ENCODE measurements around the gene USP15.

The USP15 gene

DNA sequence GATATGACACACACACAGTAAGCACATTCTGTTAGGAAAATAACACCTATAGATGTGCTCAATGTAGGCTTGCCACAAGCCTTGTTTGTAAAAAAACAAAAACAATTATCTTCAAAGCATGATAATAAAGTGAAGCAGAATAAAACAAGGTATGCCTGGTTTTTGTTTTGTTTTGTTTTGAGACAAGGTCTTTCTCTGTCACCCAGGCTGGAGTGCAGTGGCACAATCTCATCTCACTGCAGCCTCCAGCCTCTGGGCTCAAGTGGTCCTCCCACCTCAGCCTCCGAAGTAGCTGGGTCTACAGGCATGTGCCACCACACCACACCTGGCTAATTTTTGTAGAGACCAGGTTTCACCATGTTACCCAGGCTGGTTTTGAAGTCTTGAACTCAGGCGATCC lies 154.0 kb downstream of the USP15 start:
- H3K4me3 ChIP-seq (ENCODE audit: low read depth in 1 of 5, low read length in 5 of 5) = no peak overlapping the region
- H3K4me1 ChIP-seq (ENCODE audit: control insufficient read depth in 5 of 5, insufficient read depth in 5 of 5, low read length in 5 of 5) = no peaks in the 10 kb centered on the region
- peaks cover 0 to 5% (median 0%) of the 10 kb centered on the region in 5 donors for H3K36me3 ChIP-seq (ENCODE audit: control insufficient read depth in 5 of 5, insufficient read depth in 5 of 5, low read length in 5 of 5)
- H3K27me3 ChIP-seq (ENCODE audit: control insufficient read depth in 5 of 5, insufficient read depth in 4 of 5, low read length in 5 of 5) = no peaks in the 10 kb centered on the region
- H3K9me3 ChIP-seq (ENCODE audit: control insufficient read depth in 5 of 5, low read length in 5 of 5) = no peaks in the 10 kb centered on the region
- H3K9ac ChIP-seq (ENCODE audit: low read length in 5 of 5) = no peak overlapping the region
- no peak overlapping the region for H3K27ac ChIP-seq (ENCODE audit: low read depth, low read length)

DNA sequence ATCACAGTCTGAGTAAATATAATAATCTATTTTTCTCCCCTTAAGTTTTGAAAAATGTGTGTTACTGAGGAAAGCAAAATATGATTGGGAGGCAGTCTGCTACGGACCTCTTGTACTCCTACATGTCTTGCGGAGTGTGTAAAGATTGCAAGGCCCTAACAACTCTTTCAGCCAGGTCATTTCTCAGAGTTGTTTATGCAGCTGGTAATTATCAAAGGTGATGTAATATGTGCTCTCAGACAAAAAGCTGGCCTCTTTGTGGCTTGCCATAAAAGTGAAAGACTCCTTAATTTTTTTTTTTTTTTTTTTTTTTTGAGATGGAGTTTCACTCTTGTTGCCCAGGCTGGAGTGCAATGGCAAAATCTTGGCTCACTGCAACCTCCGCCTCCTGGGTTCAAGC lies 165.9 kb downstream of the USP15 start:
- no peak overlapping the region for H3K27ac ChIP-seq (ENCODE audit: low read depth, low read length)
- H3K4me3 ChIP-seq (ENCODE audit: low read depth in 1 of 5, low read length in 5 of 5) = no peak overlapping the region
- H3K9ac ChIP-seq (ENCODE audit: low read length in 5 of 5) = no peak overlapping the region
- H3K36me3 ChIP-seq (ENCODE audit: control insufficient read depth in 5 of 5, insufficient read depth in 5 of 5, low read length in 5 of 5) = peaks cover 0 to 4% (median 0%) of the 10 kb centered on the region in 5 donors
- peaks cover 0 to 3% (median 0%) of the 10 kb centered on the region in 5 donors for H3K27me3 ChIP-seq (ENCODE audit: control insufficient read depth in 5 of 5, insufficient read depth in 4 of 5, low read length in 5 of 5)
- peaks cover 0 to 22% (median 10%) of the 10 kb centered on the region in 5 donors for H3K9me3 ChIP-seq (ENCODE audit: control insufficient read depth in 5 of 5, low read length in 5 of 5)
- no peaks in the 10 kb centered on the region for H3K4me1 ChIP-seq (ENCODE audit: control insufficient read depth in 5 of 5, insufficient read depth in 5 of 5, low read length in 5 of 5)

DNA sequence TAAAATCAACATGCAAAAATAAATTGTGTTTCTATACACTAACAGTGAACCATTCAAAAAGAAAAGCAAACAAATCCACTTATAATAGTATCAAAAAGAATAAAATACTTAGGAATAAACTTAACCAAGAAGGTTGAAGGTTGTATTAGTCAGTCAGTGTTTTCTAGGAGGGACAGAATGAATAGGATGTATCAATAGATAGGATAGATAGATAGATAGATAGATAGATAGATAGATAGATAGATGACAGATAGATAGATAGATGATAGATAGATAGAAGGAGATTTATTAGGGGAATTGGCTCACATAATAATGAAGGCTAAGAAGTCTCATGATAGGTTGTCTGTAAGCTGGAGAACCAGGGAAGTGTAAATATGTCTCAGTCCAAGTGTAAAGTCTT lies 169.3 kb downstream of the USP15 start:
- no peak overlapping the region for H3K27ac ChIP-seq (ENCODE audit: low read depth, low read length)
- H3K9me3 ChIP-seq (ENCODE audit: control insufficient read depth in 5 of 5, low read length in 5 of 5) = peaks cover 0 to 21% (median 10%) of the 10 kb centered on the region in 5 donors
- no peak overlapping the region for H3K4me3 ChIP-seq (ENCODE audit: low read depth in 1 of 5, low read length in 5 of 5)
- no peak overlapping the region for H3K9ac ChIP-seq (ENCODE audit: low read length in 5 of 5)
- peaks cover 0 to under 1% (median 0%) of the 10 kb centered on the region in 5 donors for H3K4me1 ChIP-seq (ENCODE audit: control insufficient read depth in 5 of 5, insufficient read depth in 5 of 5, low read length in 5 of 5)
- H3K27me3 ChIP-seq (ENCODE audit: control insufficient read depth in 5 of 5, insufficient read depth in 4 of 5, low read length in 5 of 5) = peaks cover 0 to 11% (median 3%) of the 10 kb centered on the region in 5 donors
- H3K36me3 ChIP-seq (ENCODE audit: control insufficient read depth in 5 of 5, insufficient read depth in 5 of 5, low read length in 5 of 5) = peaks cover 0 to 2% (median 0%) of the 10 kb centered on the region in 5 donors

DNA sequence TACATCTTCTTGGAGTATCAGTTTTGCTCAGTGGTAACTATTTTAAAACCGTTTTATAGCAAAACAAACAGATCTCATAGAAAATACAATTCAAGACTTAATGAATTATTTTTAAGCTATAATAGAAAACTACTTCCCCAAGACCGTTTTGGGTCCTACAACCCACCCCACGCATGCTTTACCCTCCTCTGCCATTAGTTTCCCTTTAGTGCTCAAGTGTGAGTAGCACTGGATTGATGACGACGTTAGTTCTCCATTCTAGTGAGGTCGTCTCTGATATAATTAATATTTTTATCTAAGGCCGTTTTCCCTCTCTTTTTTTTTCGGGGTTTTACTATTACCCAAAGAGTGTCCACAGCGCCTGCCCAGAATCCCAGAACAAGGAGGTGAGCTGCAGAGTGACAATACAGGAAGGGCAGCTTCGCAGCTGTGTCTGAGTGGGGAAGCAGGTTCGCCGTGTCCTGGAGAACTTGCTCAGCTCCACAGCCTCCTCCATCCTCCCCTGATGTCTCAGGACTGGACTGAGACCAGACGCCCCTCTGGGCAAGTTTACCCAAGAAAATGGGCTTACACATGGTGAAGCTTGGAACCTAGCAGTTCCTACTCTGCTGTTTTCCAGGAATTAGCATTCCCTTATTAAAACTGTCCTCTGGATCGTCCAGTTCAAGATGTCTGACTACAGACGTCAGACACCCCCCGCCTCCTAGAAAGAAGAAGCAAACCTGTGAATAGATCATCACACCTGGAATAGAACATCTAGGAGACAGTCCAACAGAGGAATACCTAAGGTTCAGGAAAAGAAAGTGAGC lies 174.5 kb downstream of the USP15 start:
- H3K36me3 ChIP-seq (ENCODE audit: control insufficient read depth in 5 of 5, insufficient read depth in 5 of 5, low read length in 5 of 5) = no peaks in the 10 kb centered on the region
- H3K27ac ChIP-seq (ENCODE audit: low read depth, low read length) = no peak overlapping the region
- peak overlapping the region; percentile 66 to 82 (median 70) for H3K4me3 ChIP-seq (ENCODE audit: low read depth in 1 of 5, low read length in 5 of 5)
- peaks cover 0 to 16% (median 14%) of the 10 kb centered on the region in 5 donors for H3K4me1 ChIP-seq (ENCODE audit: control insufficient read depth in 5 of 5, insufficient read depth in 5 of 5, low read length in 5 of 5)
- no peaks in the 10 kb centered on the region for H3K9me3 ChIP-seq (ENCODE audit: control insufficient read depth in 5 of 5, low read length in 5 of 5)
- H3K9ac ChIP-seq (ENCODE audit: low read length in 5 of 5) = peak overlapping the region in 3 of 5 donors; percentile 15 to 61 (median 59)
- peaks cover 5 to 20% (median 11%) of the 10 kb centered on the region in 5 donors for H3K27me3 ChIP-seq (ENCODE audit: control insufficient read depth in 5 of 5, insufficient read depth in 4 of 5, low read length in 5 of 5)

DNA sequence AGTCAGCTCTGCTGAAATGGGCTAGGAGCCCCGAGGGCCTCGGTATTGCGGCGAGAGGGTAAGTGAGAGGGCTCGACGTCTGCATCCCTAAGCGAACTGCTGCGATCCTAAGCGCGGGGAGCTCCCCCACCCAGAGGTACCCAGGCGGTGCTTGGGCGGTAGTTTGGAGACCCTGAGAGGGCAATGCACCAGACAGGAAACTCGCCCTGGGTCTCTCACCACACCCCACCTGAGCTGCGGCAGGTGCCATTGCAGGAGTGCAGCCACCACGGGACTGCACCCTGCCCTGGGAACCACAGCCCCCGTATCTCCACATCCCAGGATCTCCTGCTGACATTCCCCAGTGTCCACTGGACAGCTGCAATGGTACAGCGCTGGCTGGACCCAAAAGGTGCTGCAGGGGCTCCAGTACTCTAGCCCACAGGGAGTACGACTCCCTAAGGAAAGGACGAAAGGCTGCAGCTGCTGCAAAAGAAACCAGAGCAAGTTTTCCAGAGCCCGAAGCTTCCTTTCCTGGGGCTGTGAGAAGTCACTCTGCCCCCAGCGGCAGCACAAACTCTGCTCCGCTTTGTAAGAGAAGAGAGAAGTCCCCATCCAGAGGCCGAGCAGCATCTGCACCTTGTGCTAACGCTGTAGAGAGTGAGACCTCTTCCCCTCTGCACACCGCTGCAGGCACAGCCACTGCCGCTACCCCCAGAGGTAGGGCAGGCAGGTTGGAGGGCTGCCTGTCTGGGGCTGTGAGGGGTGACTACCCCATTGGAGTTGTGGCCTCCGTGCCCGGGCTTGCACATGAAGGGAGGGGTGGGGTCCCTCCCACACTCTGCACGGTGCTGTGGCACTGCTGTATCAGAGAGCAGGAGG lies 175.3 kb downstream of the USP15 start:
- no peak overlapping the region for H3K27ac ChIP-seq (ENCODE audit: low read depth, low read length)
- peak overlapping the region; percentile 66 to 82 (median 70) for H3K4me3 ChIP-seq (ENCODE audit: low read depth in 1 of 5, low read length in 5 of 5)
- H3K9ac ChIP-seq (ENCODE audit: low read length in 5 of 5) = peak overlapping the region in 3 of 5 donors; percentile 15 to 61 (median 59)
- H3K27me3 ChIP-seq (ENCODE audit: control insufficient read depth in 5 of 5, insufficient read depth in 4 of 5, low read length in 5 of 5) = peaks cover 5 to 20% (median 8%) of the 10 kb centered on the region in 5 donors
- H3K4me1 ChIP-seq (ENCODE audit: control insufficient read depth in 5 of 5, insufficient read depth in 5 of 5, low read length in 5 of 5) = peaks cover 0 to 16% (median 14%) of the 10 kb centered on the region in 5 donors
- no peaks in the 10 kb centered on the region for H3K9me3 ChIP-seq (ENCODE audit: control insufficient read depth in 5 of 5, low read length in 5 of 5)
- H3K36me3 ChIP-seq (ENCODE audit: control insufficient read depth in 5 of 5, insufficient read depth in 5 of 5, low read length in 5 of 5) = no peaks in the 10 kb centered on the region

DNA sequence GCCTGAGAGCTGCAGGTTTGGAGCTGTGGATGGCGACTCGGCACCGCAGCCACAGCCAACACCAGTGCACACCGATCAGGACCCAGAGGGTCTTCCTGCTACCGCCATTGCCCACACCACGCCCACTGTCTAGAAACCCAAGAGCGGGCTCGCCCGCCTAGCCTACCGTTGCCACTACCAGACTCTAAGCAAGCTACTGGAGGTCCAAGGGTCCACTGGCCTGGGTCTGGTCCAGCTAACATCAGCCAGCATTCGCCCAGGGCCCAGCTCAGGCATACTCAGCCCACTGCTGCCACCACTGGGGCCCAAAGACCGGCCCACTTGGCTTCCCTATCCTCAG lies 175.9 kb downstream of the USP15 start:
- no peaks in the 10 kb centered on the region for H3K36me3 ChIP-seq (ENCODE audit: control insufficient read depth in 5 of 5, insufficient read depth in 5 of 5, low read length in 5 of 5)
- H3K27ac ChIP-seq (ENCODE audit: low read depth, low read length) = no peak overlapping the region
- peaks cover 0 to 16% (median 14%) of the 10 kb centered on the region in 5 donors for H3K4me1 ChIP-seq (ENCODE audit: control insufficient read depth in 5 of 5, insufficient read depth in 5 of 5, low read length in 5 of 5)
- H3K4me3 ChIP-seq (ENCODE audit: low read depth in 1 of 5, low read length in 5 of 5) = peak overlapping the region in 2 of 5 donors; percentile 66 to 70
- H3K9me3 ChIP-seq (ENCODE audit: control insufficient read depth in 5 of 5, low read length in 5 of 5) = peaks cover 0 to 2% (median 0%) of the 10 kb centered on the region in 5 donors
- H3K27me3 ChIP-seq (ENCODE audit: control insufficient read depth in 5 of 5, insufficient read depth in 4 of 5, low read length in 5 of 5) = peaks cover 5 to 20% (median 8%) of the 10 kb centered on the region in 5 donors
- peak overlapping the region in 1 of 5 donors; percentile 11 for H3K9ac ChIP-seq (ENCODE audit: low read length in 5 of 5)

DNA sequence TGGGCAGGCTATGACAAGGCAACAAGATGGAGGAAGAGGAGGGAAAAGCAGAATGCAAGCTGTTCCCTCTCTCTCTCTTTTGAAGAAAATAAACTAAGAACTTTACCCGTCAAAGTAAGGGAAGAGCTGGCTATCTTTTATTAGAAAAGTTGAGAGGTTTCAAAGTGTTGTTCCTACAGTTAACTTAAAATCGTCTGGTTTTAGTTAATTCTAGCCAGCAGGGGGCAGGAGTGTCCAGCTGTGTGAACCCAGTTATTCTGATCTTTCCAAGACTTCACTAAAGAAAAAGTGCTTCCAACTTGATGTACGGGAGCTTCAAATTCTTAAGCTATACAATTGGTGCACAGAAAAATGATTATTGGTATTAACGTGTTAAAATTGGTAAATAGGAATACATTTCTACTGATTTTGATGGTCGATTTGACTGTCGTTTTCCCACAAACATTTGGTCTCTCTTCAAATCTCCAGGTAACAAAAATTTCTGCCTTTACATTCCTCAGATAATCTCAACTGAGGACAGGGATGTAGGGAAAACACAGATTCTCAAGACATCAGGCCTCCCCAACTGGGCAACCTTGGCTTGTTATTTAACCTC lies 178.0 kb downstream of the USP15 start:
- Histone ChIP-seq H3K9me3 (ENCODE audit: control insufficient read depth in 5 of 5, low read length in 5 of 5) (peaks cover 0 to 7% (median 5%) of the 10 kb centered on the region in 5 donors), H3K36me3 (ENCODE audit: control insufficient read depth in 5 of 5, insufficient read depth in 5 of 5, low read length in 5 of 5) (no peaks in the 10 kb centered on the region), H3K9ac (ENCODE audit: low read length in 5 of 5) (no peak overlapping the region), H3K27me3 (ENCODE audit: control insufficient read depth in 5 of 5, insufficient read depth in 4 of 5, low read length in 5 of 5) (peaks cover 4 to 14% (median 8%) of the 10 kb centered on the region in 5 donors), H3K27ac (ENCODE audit: low read depth, low read length) (no peak overlapping the region), H3K4me1 (ENCODE audit: control insufficient read depth in 5 of 5, insufficient read depth in 5 of 5, low read length in 5 of 5) (peaks cover 0 to 16% (median 14%) of the 10 kb centered on the region in 5 donors), H3K4me3 (ENCODE audit: low read depth in 1 of 5, low read length in 5 of 5) (no peak overlapping the region)

DNA sequence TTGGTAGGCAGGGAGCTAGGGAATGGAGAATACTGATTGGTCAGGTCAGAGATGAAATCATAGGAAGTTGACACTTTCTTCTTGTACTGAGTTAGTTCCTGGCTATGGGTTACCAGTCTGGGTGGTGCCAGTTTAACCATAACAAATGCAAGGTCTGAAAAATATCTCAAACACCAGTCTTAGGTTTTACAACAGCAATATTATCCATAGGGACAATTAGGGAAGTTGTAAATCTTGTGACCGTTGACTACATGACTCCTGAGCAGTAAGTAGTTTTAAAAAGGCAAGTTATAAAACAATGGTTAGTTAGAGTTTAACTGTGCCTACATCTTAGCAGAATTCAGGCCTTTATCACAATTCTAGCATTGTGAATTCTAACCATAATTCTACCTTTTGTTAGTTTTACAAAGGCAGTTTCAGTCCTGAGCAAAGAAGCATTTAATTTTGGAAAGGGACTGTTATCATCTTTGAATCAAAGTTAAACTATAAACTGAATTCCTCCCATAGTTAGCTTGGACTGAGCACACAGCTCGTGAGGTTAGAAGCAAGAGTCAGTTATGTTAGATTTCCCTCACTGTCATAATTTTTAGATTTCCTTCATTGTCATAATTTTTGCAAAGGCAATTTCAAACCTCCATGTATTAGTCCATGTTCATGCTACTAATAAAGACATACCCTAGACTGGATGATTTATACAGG lies 186.7 kb downstream of the USP15 start:
- Histone ChIP-seq H3K4me1 (ENCODE audit: control insufficient read depth in 5 of 5, insufficient read depth in 5 of 5, low read length in 5 of 5) (no peaks in the 10 kb centered on the region), H3K4me3 (ENCODE audit: low read depth in 1 of 5, low read length in 5 of 5) (no peak overlapping the region), H3K36me3 (ENCODE audit: control insufficient read depth in 5 of 5, insufficient read depth in 5 of 5, low read length in 5 of 5) (no peaks in the 10 kb centered on the region), H3K9ac (ENCODE audit: low read length in 5 of 5) (no peak overlapping the region), H3K9me3 (ENCODE audit: control insufficient read depth in 5 of 5, low read length in 5 of 5) (peaks cover 0 to 17% (median 3%) of the 10 kb centered on the region in 5 donors), H3K27ac (ENCODE audit: low read depth, low read length) (no peak overlapping the region), H3K27me3 (ENCODE audit: control insufficient read depth in 5 of 5, insufficient read depth in 4 of 5, low read length in 5 of 5) (no peaks in the 10 kb centered on the region)

DNA sequence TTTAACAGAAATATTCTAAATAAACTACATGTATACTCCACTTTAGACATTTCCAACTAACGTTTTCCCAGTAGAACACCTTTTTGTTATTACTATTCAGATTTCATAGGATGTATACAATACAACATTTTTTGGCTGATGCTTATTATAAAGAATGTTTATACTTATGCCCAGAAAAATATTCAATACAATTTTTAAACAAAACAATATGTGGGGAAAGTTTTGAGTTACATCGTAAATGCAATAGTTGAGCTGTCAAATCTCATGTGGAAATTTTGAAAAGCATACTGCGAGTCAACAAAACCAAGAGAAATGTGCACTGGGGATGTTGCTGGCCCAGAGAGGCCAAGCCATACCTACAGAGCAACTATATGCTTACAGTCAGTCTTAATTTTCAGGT lies 188.2 kb downstream of the USP15 start:
- no peaks in the 10 kb centered on the region for H3K27me3 ChIP-seq (ENCODE audit: control insufficient read depth in 5 of 5, insufficient read depth in 4 of 5, low read length in 5 of 5)
- H3K36me3 ChIP-seq (ENCODE audit: control insufficient read depth in 5 of 5, insufficient read depth in 5 of 5, low read length in 5 of 5) = no peaks in the 10 kb centered on the region
- H3K4me1 ChIP-seq (ENCODE audit: control insufficient read depth in 5 of 5, insufficient read depth in 5 of 5, low read length in 5 of 5) = no peaks in the 10 kb centered on the region
- H3K4me3 ChIP-seq (ENCODE audit: low read depth in 1 of 5, low read length in 5 of 5) = no peak overlapping the region
- no peak overlapping the region for H3K27ac ChIP-seq (ENCODE audit: low read depth, low read length)
- peaks cover 0 to 16% (median 3%) of the 10 kb centered on the region in 5 donors for H3K9me3 ChIP-seq (ENCODE audit: control insufficient read depth in 5 of 5, low read length in 5 of 5)
- H3K9ac ChIP-seq (ENCODE audit: low read length in 5 of 5) = no peak overlapping the region

All from subcutaneous abdominal adipose tissue (tissue), 5 donors.